Left renal cortex interstitium (tissue), 4 donors: ENCODE data around the gene DLGAP1. TPM values are rescaled to one million over a fixed set of nuclear protein-coding genes. Genes with fewer than 3 reads are reported as not detected.
"Not testable (repeated sequence)": the region's sequence is repeated elsewhere in the genome, so short reads cannot be mapped to it uniquely, and the experiment has no call there.

Experiments
- DNase-seq, 4 donors: peaks; one replicate each; pipeline ENCODE4 v3.0.0-alpha.2; 2013; ENCODE audit warnings: low read depth in 4 of 4, low spot score in 2 of 4, missing footprints in 1 of 4
- polyA plus RNA-seq, 4 donors: library from polyadenylated mRNA; unstranded; fragments of 120-200 nt; gene quantifications; one replicate each; pipeline ENCODE4 v1.2.1, GENCODE V29; 2013; ENCODE audit not compliant: insufficient read length in 4 of 4

The DLGAP1 gene
- polyA plus RNA-seq, 4 donors: 4.1 to 5.3 (median 4.9) TPM

DNA sequence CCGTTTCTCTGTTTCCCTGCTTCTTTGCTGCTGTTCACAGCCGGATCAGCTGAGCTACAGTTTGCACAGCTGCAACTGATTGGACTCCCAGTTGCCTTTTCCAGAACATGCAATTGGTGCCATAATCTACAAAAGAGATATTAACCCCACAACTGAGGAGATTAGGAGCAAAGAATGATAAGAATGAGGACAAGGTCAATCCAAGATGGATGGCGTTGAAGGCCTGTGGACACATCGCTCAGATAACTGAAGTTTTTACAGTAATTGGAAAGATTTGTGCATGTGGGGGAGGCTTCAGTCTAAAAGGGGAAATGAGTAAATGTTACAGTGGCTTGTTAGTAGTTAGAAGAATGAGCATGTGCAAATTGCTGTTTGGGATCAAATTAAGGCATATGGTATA lies 741.9 kb downstream of the DLGAP1 start:
- DNase-seq: no peak

- DNase-seq: no peak
These were observed 742.6 kb downstream of the DLGAP1 start for GRCh38 chr18:3712491-3712890.

- DNase-seq: no peak
These were observed 744.3 kb downstream of the DLGAP1 start for GRCh38 chr18:3710712-3711301.

- DNase-seq: no peak
These were observed 745.9 kb downstream of the DLGAP1 start for GRCh38 chr18:3709205-3709604.

GRCh38 chr18:3706279-3707097 lies 748.6 kb downstream of the DLGAP1 start:
- DNase-seq: no peak

DNA sequence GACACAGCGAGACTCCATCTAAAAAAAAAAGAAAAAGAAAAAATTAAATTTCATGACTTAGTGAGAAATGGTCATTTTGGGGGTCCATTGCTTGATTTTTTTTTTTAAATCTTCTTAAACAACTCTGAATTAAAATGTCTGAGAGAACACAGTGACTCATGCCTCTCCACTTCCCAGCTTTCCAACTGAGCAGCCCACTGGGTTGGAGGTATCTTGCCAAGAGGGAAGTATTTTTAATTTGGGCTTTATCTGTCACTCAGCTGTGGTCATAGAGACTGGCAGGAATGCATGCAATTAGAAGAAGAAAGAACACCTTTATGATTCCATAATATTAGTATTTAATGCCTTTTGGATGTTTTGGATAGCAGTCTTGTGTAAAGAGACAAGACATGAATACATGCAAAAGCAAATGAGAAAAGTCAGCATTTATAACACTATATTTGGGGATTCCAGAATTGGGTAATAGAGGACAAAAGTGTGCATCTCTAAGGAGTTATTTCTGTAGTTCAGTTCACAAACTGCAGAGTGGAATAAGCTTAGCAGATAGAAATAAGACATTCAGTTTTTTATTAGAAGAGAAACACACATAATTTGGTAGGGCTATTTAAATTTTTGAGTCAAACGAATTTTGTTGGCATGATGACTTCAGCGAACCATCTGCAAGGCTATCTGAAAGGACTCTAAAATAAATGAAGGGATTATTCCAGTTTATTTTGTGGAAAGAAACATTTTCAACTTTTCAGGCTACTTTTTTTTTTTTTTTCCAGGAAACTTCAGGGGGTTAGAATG lies 750.4 kb downstream of the DLGAP1 start:
- no peak for DNase-seq

DNA sequence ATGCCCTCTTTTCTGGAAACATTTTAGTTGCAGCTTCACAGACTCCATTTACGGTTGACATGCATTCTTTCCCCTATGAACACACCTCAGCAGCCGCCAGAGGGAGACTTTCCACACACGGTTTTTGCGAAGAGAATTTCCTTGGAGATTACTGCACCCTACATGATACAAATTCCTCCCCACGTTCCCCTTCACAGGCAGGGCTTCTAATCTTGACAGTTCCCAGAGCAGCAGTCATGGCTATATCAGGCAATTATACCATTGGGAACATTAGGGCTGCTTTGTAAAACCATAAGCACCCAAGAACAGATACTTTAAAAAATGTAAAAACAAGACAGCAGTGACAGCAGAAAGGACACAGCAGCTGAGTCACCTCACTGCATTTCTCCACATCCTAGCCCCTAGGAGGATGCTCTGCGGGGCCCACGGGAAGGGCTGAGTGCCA lies 751.4 kb downstream of the DLGAP1 start:
- no peak for DNase-seq

DNA sequence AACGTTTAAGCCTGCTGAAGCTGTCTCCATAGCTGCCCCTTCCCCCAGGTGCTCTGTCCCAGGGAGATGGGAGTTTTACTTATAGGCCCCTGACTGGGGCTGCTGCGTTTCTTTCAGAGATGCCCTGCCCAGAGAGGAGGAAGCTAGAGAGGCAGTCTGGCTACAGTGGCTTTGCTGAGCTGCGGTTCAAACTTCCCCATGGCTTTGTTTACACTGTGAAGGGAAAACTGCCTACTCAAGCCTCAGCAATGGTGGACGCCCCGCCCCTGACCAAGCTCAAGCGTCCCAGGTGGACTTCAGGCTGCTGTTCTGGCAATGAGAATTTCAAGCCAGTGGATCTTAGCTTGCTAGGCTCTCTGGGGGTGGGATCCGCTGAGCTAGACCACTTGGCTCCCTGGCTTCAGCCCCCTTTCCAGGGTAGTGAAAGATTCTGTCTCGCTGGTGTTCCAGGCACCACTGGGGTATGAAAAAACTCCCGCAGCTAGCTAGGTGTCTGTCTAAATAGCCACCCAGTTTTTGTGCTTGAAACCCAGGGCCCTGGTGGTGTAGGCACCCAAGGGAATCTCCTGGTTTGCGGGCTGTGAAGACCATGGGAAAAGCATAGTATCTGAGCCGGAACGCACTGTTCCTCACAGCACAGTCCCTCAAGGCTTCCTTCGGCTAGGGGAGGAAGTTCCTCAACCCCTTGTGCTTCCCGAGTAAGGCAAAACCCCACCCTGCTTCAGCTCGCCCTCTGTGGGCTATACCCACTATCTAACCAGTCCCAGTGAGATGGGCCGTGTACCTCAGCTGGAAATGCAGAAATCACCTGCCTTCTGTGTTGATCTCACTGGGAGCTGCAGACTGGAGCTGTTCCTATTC lies 755.2 kb downstream of the DLGAP1 start:
- DNase-seq: not testable (repeated sequence)

GRCh38 chr18:3694030-3694778 lies 760.9 kb downstream of the DLGAP1 start:
- not testable (repeated sequence) for DNase-seq

GRCh38 chr18:3693410-3693809 lies 761.7 kb downstream of the DLGAP1 start:
- no peak for DNase-seq

GRCh38 chr18:3692691-3693090 lies 762.4 kb downstream of the DLGAP1 start:
- no peak for DNase-seq

- DNase-seq: no peak
These were observed 762.9 kb downstream of the DLGAP1 start for GRCh38 chr18:3692113-3692621.

GRCh38 chr18:3691705-3692104 lies 763.4 kb downstream of the DLGAP1 start:
- DNase-seq: no peak

GRCh38 chr18:3690764-3691066 lies 764.4 kb downstream of the DLGAP1 start:
- DNase-seq: no peak

- no peak for DNase-seq
These were observed 764.9 kb downstream of the DLGAP1 start for GRCh38 chr18:3689986-3690763.

- DNase-seq: no peak
These were observed 766.0 kb downstream of the DLGAP1 start for GRCh38 chr18:3689091-3689490.

GRCh38 chr18:3688690-3689089 lies 766.4 kb downstream of the DLGAP1 start:
- DNase-seq: peak in 1 of 4 donors; percentile 62

DNA sequence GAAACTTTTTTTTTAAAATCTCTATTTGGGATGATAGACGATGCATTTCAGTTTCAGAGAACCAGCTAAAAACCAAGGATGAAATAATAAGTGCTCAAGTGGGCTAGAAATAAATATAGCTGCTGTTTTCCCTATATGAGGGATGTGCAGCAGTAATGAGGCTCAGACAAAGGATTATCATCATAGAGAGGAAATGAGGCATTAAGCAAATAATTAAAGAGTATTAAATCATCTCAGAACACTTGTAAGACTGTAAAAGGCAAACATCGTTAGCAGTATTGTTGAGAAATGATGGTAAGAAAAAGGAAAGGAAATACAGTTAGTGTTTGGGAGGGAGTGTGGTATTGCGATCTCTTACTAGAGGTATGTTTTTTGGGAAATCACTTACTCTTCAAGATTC lies 771.6 kb downstream of the DLGAP1 start:
- no peak for DNase-seq

- no peak for DNase-seq
These were observed 773.0 kb downstream of the DLGAP1 start for GRCh38 chr18:3682061-3682460.
